ENCODE results near the gene DLG2.

DNA sequence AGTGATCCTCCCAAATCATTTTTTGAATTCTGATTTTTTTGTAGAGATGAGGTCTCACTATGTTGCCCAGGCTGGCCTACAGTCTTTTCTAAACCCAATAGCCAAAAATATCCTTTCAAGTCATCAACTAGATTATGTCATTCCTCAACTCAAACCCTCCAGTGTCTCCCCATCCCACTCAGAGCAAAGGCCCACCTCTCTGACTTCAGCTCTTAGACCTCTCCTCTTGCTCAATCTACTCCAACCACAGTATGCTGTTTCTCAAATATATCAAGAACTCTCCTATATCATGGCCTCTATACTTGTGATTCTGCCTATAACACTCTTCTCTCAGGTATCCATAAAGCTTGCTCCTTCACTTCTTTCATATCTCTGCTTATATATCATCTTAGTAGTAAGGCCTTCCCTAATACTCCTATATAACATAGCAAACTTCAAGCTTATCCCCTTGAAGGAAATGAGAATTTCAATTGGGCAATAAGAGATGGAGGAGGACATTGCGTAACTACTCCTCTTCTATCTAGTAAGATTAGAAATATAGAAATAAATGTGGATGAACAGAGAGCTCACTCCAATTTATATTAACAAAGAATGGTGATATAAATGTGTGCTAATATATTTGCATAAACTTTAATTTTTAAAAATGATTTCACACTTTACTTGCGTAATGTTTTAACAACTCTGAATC is 24.5 kb downstream of the DLG2 start:
- TF ChIP-seq, protein P1, sequence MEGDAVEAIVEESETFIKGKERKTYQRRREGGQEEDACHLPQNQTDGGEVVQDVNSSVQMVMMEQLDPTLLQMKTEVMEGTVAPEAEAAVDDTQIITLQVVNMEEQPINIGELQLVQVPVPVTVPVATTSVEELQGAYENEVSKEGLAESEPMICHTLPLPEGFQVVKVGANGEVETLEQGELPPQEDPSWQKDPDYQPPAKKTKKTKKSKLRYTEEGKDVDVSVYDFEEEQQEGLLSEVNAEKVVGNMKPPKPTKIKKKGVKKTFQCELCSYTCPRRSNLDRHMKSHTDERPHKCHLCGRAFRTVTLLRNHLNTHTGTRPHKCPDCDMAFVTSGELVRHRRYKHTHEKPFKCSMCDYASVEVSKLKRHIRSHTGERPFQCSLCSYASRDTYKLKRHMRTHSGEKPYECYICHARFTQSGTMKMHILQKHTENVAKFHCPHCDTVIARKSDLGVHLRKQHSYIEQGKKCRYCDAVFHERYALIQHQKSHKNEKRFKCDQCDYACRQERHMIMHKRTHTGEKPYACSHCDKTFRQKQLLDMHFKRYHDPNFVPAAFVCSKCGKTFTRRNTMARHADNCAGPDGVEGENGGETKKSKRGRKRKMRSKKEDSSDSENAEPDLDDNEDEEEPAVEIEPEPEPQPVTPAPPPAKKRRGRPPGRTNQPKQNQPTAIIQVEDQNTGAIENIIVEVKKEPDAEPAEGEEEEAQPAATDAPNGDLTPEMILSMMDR (IDR thresholded peaks at IDR 0.05; ENCODE audit: low read length): no peak
- TF ChIP-seq EZH2 (IDR thresholded peaks at IDR 0.05; ENCODE audit: borderline replicate concordance, low read length): no peak

All from OCI-LY1 (cell line).